ENCODE results near the gene APC. TPM values are rescaled to one million over a fixed set of nuclear protein-coding genes. Genes with fewer than 3 reads are reported as not detected.

The APC gene
- total and polyA plus RNA-seq, 2 of the 13 experiments (the other 11 are each of a cell fraction or from before 2014, with no cell fraction given), result 6.1 to 19.0 TPM

DNA sequence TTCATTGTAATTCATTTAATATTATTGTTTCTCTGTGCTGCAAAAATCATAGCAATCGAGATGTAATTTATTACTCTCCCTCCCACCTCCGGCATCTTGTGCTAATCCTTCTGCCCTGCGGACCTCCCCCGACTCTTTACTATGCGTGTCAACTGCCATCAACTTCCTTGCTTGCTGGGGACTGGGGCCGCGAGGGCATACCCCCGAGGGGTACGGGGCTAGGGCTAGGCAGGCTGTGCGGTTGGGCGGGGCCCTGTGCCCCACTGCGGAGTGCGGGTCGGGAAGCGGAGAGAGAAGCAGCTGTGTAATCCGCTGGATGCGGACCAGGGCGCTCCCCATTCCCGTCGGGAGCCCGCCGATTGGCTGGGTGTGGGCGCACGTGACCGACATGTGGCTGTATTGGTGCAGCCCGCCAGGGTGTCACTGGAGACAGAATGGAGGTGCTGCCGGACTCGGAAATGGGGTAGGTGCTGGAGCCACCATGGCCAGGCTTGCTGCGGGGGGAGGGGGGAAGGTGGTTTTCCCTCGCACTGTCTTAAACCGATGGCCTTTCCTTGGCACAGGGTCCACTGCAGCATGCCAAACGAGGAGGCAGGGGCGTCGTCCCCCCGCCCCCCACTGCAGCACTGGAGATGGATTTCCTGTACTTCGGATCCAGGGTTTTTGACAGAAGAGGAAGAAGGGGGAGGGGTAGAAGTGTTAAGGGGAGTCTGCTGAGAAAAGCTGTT, at the start of gene APC (continued):
- TF ChIP-seq, protein P1, sequence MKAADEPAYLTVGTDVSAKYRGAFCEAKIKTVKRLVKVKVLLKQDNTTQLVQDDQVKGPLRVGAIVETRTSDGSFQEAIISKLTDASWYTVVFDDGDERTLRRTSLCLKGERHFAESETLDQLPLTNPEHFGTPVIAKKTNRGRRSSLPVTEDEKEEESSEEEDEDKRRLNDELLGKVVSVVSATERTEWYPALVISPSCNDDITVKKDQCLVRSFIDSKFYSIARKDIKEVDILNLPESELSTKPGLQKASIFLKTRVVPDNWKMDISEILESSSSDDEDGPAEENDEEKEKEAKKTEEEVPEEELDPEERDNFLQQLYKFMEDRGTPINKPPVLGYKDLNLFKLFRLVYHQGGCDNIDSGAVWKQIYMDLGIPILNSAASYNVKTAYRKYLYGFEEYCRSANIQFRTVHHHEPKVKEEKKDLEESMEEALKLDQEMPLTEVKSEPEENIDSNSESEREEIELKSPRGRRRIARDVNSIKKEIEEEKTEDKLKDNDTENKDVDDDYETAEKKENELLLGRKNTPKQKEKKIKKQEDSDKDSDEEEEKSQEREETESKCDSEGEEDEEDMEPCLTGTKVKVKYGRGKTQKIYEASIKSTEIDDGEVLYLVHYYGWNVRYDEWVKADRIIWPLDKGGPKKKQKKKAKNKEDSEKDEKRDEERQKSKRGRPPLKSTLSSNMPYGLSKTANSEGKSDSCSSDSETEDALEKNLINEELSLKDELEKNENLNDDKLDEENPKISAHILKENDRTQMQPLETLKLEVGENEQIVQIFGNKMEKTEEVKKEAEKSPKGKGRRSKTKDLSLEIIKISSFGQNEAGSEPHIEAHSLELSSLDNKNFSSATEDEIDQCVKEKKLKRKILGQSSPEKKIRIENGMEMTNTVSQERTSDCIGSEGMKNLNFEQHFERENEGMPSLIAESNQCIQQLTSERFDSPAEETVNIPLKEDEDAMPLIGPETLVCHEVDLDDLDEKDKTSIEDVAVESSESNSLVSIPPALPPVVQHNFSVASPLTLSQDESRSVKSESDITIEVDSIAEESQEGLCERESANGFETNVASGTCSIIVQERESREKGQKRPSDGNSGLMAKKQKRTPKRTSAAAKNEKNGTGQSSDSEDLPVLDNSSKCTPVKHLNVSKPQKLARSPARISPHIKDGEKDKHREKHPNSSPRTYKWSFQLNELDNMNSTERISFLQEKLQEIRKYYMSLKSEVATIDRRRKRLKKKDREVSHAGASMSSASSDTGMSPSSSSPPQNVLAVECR (CRISPR knock-in tag; IDR thresholded peaks at IDR 0.05; ENCODE audit: borderline replicate concordance), result peak; percentile 56; the same call in 1 of the 2 replicates
- 0 out of 2 replicates have a peak, but pooled peaks have one; percentile 38 for TF ChIP-seq ZNF138 (CRISPR knock-in tag; IDR thresholded peaks at IDR 0.05; ENCODE audit: low read depth)
- 0 out of 2 replicates have a peak, but pooled peaks have one; percentile 35 for TF ChIP-seq HOXA3 (CRISPR knock-in tag; IDR thresholded peaks at IDR 0.05)
- TF ChIP-seq NRL (CRISPR knock-in tag; IDR thresholded peaks at IDR 0.05; ENCODE audit: borderline replicate concordance), result 0 out of 2 replicates have a peak, but pooled peaks have one; percentile 39
- TF ChIP-seq, protein P2, sequence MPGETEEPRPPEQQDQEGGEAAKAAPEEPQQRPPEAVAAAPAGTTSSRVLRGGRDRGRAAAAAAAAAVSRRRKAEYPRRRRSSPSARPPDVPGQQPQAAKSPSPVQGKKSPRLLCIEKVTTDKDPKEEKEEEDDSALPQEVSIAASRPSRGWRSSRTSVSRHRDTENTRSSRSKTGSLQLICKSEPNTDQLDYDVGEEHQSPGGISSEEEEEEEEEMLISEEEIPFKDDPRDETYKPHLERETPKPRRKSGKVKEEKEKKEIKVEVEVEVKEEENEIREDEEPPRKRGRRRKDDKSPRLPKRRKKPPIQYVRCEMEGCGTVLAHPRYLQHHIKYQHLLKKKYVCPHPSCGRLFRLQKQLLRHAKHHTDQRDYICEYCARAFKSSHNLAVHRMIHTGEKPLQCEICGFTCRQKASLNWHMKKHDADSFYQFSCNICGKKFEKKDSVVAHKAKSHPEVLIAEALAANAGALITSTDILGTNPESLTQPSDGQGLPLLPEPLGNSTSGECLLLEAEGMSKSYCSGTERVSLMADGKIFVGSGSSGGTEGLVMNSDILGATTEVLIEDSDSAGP (CRISPR knock-in tag; IDR thresholded peaks at IDR 0.05; ENCODE audit: borderline replicate concordance), result peak; percentile 56
- TF ChIP-seq, protein P3, sequence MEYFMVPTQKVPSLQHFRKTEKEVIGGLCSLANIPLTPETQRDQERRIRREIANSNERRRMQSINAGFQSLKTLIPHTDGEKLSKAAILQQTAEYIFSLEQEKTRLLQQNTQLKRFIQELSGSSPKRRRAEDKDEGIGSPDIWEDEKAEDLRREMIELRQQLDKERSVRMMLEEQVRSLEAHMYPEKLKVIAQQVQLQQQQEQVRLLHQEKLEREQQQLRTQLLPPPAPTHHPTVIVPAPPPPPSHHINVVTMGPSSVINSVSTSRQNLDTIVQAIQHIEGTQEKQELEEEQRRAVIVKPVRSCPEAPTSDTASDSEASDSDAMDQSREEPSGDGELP (IDR thresholded peaks at IDR 0.05; ENCODE audit: borderline replicate concordance, low read depth), result peak; percentile 36; the same call in 1 of the 2 replicates
- peak; percentile 69; the same call in 1 of the 2 replicates for TF ChIP-seq ZNF253 (CRISPR knock-in tag; IDR thresholded peaks at IDR 0.05; ENCODE audit: borderline replicate concordance)
- peak; percentile 57; the same call in 1 of the 2 replicates for TF ChIP-seq KDM5B (CRISPR knock-in tag; IDR thresholded peaks at IDR 0.05; ENCODE audit: borderline replicate concordance)
- TF ChIP-seq SRSF1 (optimal IDR thresholded peaks at IDR 0.05; ENCODE audit: low read depth, low read length), result no peak
- 0 out of 2 replicates have a peak, but pooled peaks have one; percentile 42 for TF ChIP-seq MXD4 (CRISPR knock-in tag; IDR thresholded peaks at IDR 0.05)
- TF ChIP-seq CREM (IDR thresholded peaks at IDR 0.05), result no peak
- TF ChIP-seq CREM (CRISPR knock-in tag; IDR thresholded peaks at IDR 0.05), result no peak
- no peak for TF ChIP-seq NCOA5 (CRISPR knock-in tag; IDR thresholded peaks at IDR 0.05)
- peak; percentile 49; the same call in 1 of the 2 replicates for TF ChIP-seq TBX2 (CRISPR knock-in tag; IDR thresholded peaks at IDR 0.05; ENCODE audit: borderline replicate concordance)
- peak; percentile 60; the same call in 1 of the 2 replicates for TF ChIP-seq ZSCAN31 (CRISPR knock-in tag; IDR thresholded peaks at IDR 0.05; ENCODE audit: low read depth)
- TF ChIP-seq ZNF891 (CRISPR knock-in tag; IDR thresholded peaks at IDR 0.05), result peak; percentile 76
- TF ChIP-seq, protein P4, sequence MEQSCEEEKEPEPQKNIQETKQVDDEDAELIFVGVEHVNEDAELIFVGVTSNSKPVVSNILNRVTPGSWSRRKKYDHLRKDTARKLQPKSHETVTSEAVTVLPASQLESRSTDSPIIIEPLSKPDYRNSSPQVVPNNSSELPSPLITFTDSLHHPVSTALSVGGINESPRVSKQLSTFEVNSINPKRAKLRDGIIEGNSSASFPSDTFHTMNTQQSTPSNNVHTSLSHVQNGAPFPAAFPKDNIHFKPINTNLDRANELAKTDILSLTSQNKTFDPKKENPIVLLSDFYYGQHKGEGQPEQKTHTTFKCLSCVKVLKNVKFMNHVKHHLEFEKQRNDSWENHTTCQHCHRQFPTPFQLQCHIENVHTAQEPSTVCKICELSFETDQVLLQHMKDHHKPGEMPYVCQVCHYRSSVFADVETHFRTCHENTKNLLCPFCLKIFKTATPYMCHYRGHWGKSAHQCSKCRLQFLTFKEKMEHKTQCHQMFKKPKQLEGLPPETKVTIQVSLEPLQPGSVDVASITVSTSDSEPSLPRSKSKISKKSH (CRISPR knock-in tag; IDR thresholded peaks at IDR 0.05; ENCODE audit: borderline replicate concordance), result 0 out of 2 replicates have a peak, but pooled peaks have one; percentile 45
- TF ChIP-seq CCDC6 (CRISPR knock-in tag; IDR thresholded peaks at IDR 0.05), result peak; percentile 67; the same call in 1 of the 2 replicates
- no peak; the same call in 1 of the 2 replicates for TF ChIP-seq SP4 (CRISPR knock-in tag; IDR thresholded peaks at IDR 0.05)
- TF ChIP-seq KLF6 (CRISPR knock-in tag; IDR thresholded peaks at IDR 0.05), result no peak
- peak; percentile 72; the same call in 1 of the 2 replicates for TF ChIP-seq ZNF292 (CRISPR knock-in tag; IDR thresholded peaks at IDR 0.05; ENCODE audit: borderline replicate concordance, low read depth)
